Adrenal gland (tissue), 12 donors: ENCODE data around the gene KCNJ1. TPM values are rescaled to one million over a fixed set of nuclear protein-coding genes. Genes with fewer than 3 reads are reported as not detected.
A peak's percentile ranks its signal among the peaks of the same experiment; 100 is the strongest.

Experiments used
- DNase-seq, 7 donors: peaks; one replicate each; pipeline ENCODE4 v3.0.0-alpha.2; 2019 to 2020
- H3K27ac ChIP-seq, 5 donors: fragments of 200-600 bp; sonication (generic) in 4 of 5; 1 replicate in 3 of 5; 2 replicates in 2 of 5; pipeline versions ENCODE4 v1.5.1 to v1.8.0; 2016 to 2020; ENCODE audit warnings: mild to moderate bottlenecking in 1 of 5
- H3K27me3 ChIP-seq: fragments of 200-600 bp; 2 replicates; pipeline ENCODE4 v1.8.0; 2021
- H3K36me3 ChIP-seq, 2 donors: fragments of 200-600 bp; replicated peaks in 1 of 2; 1 replicate in 1 of 2; 2 replicates in 1 of 2; pipeline versions ENCODE4 v1.5.1 to v1.8.0; 2018 to 2022
- H3K4me1 ChIP-seq, 2 donors: fragments of 200-600 bp; replicated peaks in 1 of 2; 1 replicate in 1 of 2; 2 replicates in 1 of 2; pipeline versions ENCODE4 v1.5.1 to v1.8.0; 2018 to 2021
- H3K4me3 ChIP-seq, 4 donors: fragments of 200-600 bp; sonication (generic) in 3 of 4; one replicate each; pipeline ENCODE4 v1.5.1; 2016 to 2018
- H3K9me3 ChIP-seq, 3 donors: fragments of 200-600 bp; sonication (generic) in 1 of 3; replicated peaks in 1 of 3; 1 replicate in 2 of 3; 2 replicates in 1 of 3; pipeline versions ENCODE4 v1.5.1 to v1.8.0; 2016 to 2021
- CTCF ChIP-seq, 6 experiments: fragments of 450-650 bp in 4 of 6; fragments of 200-600 bp in 2 of 6; sonication (generic) in 1 of 6; IDR thresholded peaks; 1 replicate in 5 of 6; 2 replicates in 1 of 6; pipeline versions ENCODE4 v1.5.1 to v1.8.0; 2016 to 2021; ENCODE audit warnings: antibody characterized with exemption in 6 of 6, mild to moderate bottlenecking in 2 of 6, moderate library complexity in 1 of 6
- POLR2A ChIP-seq, 2 donors: fragments of 450-650 bp; IDR thresholded peaks; one replicate each; pipeline ENCODE4 v1.6.1; 2017; ENCODE audit warnings: antibody characterized with exemption in 2 of 2, mild to moderate bottlenecking in 2 of 2, moderate library complexity in 1 of 2
- WGBS, 4 donors: extraction: QIAGEN DNeasy Blood & Tissue Kit in 2 of 4; methylation state at CpG; one replicate each; pipeline versions ENCODE4 v1.1.5 to v1.1.7; 2013 to 2017; 5-methylcytosine and 5-hydroxymethylcytosine counted together
- intact Hi-C, 2 donors: fragments of 100-400 bp; cut with DNase I; formaldehyde crosslinking; loops; one replicate each; pipeline versions ENCODE4 v1.14.1 to v1.15.0; 2022 to 2023
- polyA plus RNA-seq, 3 donors: library from polyadenylated mRNA; stranded (reverse); fragments of 200-250 nt in 2 of 3; fragments of 350-450 nt in 1 of 3; fragmentation: Illumina TruSeq in 1 of 3; extraction: RNeasy Lipid Tissue Mini Kit (QIAGEN cat#74804) in 1 of 3; gene quantifications; one replicate each; pipeline ENCODE4 v1.2.3, GENCODE V29; 2013 to 2014
- total RNA-seq, 9 donors: library from RNA; depleted of rRNA in 4 of 9; stranded (reverse); fragments of >200 nt in 4 of 9; fragments of 120-200 nt in 1 of 9; fragmentation: NEBNext Ultra II Directional in 1 of 9; extraction: Animal tissue kit (Norgen Biotek cat#: 25700) in 1 of 9; gene quantifications; one replicate each; pipeline versions ENCODE4 v1.1.0 to v1.2.4, GENCODE V29; 2013 to 2023
- donor health status: healthy with polysubstance abuse.
- donor health status: Bipolar disorder and iron deficiency.
- donor health status: DM: yes; HTN: yes; CAD: no.
- donor health status: DM: no; HTN: no; CAD: no.
- donor health status: DM: no; HTN: no; CAD: no.
- donor health status: DM: yes; HTN: yes; CAD: no.

The KCNJ1 gene
- total and polyA plus RNA-seq, 12 donors, result 0.06 to 0.17 (median 0.16) TPM; not detected in 9

GRCh38 chr11:128895526-128895925 lies 28.4 kb upstream of the KCNJ1 start:
- Histone ChIP-seq H3K27ac (peak overlapping the region in 4 of 5 donors; percentile 61 to 92 (median 78)), H3K9me3 (no peaks in the 10 kb centered on the region), H3K27me3 (no peaks in the 10 kb centered on the region), H3K36me3 (no peaks in the 10 kb centered on the region), H3K4me1 (peaks cover 47 to 86% of the 10 kb centered on the region in 2 donors), H3K4me3 (peak overlapping the region in 1 of 4 donors; percentile 20)
- DNase-seq, result no peak
- TF ChIP-seq CTCF (IDR thresholded peaks at IDR 0.05) (no peak), POLR2A (IDR thresholded peaks at IDR 0.05) (no peak)
- intact Hi-C loops, result no loop called here
- 59 to 95% (median 61%) methylated on average over 3 to 9 of the region's 9 CpGs for WGBS, 4 donors

GRCh38 chr11:128894685-128895084 lies 27.6 kb upstream of the KCNJ1 start:
- DNase-seq, result peak; percentile 81 to 96 (median 92)
- no peak for TF ChIP-seq CTCF (IDR thresholded peaks at IDR 0.05)
- peak in 1 of 2 donors; percentile 51 for TF ChIP-seq POLR2A (IDR thresholded peaks at IDR 0.05)
- WGBS, 4 donors, result 23 to 30% (median 27%) methylated on average over 6 of the region's 6 CpGs

GRCh38 chr11:128894286-128894681 lies 27.2 kb upstream of the KCNJ1 start:
- H3K4me3 ChIP-seq, result peak overlapping the region in 1 of 4 donors; percentile 82
- DNase-seq, result peak in 5 of 7 donors; percentile 49 to 62 (median 57)
- TF ChIP-seq CTCF (IDR thresholded peaks at IDR 0.05) (no peak), POLR2A (IDR thresholded peaks at IDR 0.05) (no peak)
- peak overlapping the region in 4 of 5 donors; percentile 62 to 92 (median 78) for H3K27ac ChIP-seq
- H3K27me3 ChIP-seq, result no peaks in the 10 kb centered on the region
- intact Hi-C loops, result no loop called here
- 24 to 55% (median 35%) methylated on average over 3 of the region's 3 CpGs for WGBS, 4 donors
- no peaks in the 10 kb centered on the region for H3K9me3 ChIP-seq
- H3K36me3 ChIP-seq, result no peaks in the 10 kb centered on the region
- peaks cover 50 to 81% of the 10 kb centered on the region in 2 donors for H3K4me1 ChIP-seq

More at GRCh38 chr11:128894685-128895084, 27.6 kb upstream of the KCNJ1 start:
- Histone ChIP-seq H3K9me3 (no peaks in the 10 kb centered on the region), H3K27me3 (no peaks in the 10 kb centered on the region), H3K36me3 (no peaks in the 10 kb centered on the region), H3K27ac (peak overlapping the region in 4 of 5 donors; percentile 62 to 92 (median 78)), H3K4me3 (peak overlapping the region in 1 of 4 donors; percentile 82), H3K4me1 (peaks cover 50 to 85% of the 10 kb centered on the region in 2 donors)
- intact Hi-C loops, result no loop called here

GRCh38 chr11:128893578-128894285 lies 26.6 kb upstream of the KCNJ1 start:
- intact Hi-C loops, result no loop called here
- WGBS, 4 donors, result 38 to 46% (median 41%) methylated on average over 9 of the region's 9 CpGs
- Histone ChIP-seq H3K9me3 (no peaks in the 10 kb centered on the region), H3K36me3 (no peaks in the 10 kb centered on the region), H3K4me1 (peaks cover 50 to 76% of the 10 kb centered on the region in 2 donors), H3K27ac (peak overlapping the region in 4 of 5 donors; percentile 62 to 92 (median 78)), H3K4me3 (peak overlapping the region in 1 of 4 donors; percentile 82), H3K27me3 (no peaks in the 10 kb centered on the region)
- peak in 6 of 7 donors; percentile 51 to 81 (median 68) for DNase-seq
- TF ChIP-seq POLR2A (IDR thresholded peaks at IDR 0.05) (peak in 1 of 2 donors; percentile 71), CTCF (IDR thresholded peaks at IDR 0.05) (no peak)
